Activated T-cell treated with anti-CD3 and anti-CD28 coated beads, Interleukin-2, amount 50 U/mL, for 24 hours (primary cell): Measurements from ENCODE around the gene KRTAP17-1.

Experiments
- DNase-seq: peaks from one replicate; pipeline ENCODE4 v3.0.0-alpha.2; 2020
- H3K27ac Mint-ChIP-seq: 2 replicates; pipeline ENCODE4 v1.8.0; 2020; ENCODE audit warnings: mild to moderate bottlenecking, mixed read lengths
- H3K27me3 Mint-ChIP-seq: 2 replicates; pipeline ENCODE4 v1.8.0; 2020; ENCODE audit warnings: mixed read lengths
- H3K36me3 Mint-ChIP-seq: 2 replicates; pipeline ENCODE4 v1.8.0; 2020; ENCODE audit warnings: low read depth, mixed read lengths
- H3K4me1 Mint-ChIP-seq: 2 replicates; pipeline ENCODE4 v1.8.0; 2020; ENCODE audit warnings: low read depth, mixed read lengths
- H3K4me3 Mint-ChIP-seq: 2 replicates; pipeline ENCODE4 v1.8.0; 2020; ENCODE audit warnings: mild to moderate bottlenecking, moderate library complexity, mixed read lengths
- H3K9me3 Mint-ChIP-seq: 2 replicates; pipeline ENCODE4 v1.8.0; 2020; ENCODE audit warnings: mixed read lengths

Gene KRTAP17-1

DNA sequence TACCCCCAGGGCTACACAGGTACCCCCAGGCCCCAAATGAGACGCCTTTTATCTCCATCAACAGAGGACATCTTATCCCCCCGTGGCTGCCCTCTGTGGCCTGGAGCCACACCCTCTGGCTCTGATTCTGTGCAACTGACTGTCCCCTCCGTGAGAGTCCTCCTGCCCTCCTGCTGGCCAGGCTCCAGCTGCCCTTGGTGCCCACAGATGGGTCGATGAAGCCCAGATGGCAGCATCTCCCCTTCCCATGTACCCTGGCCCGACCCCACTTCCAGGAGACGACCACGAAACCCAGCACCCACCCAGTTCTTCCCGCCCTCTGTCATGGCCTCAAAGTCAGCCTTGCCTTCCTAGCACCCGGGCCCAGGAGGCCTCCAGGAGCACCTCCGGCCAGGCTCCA is 9.6 kb upstream of the KRTAP17-1 start:
- H3K27me3 Mint-ChIP-seq: no peaks in the 10 kb centered on the region
- peaks cover 29% of the 10 kb centered on the region for H3K4me1 Mint-ChIP-seq
- H3K9me3 Mint-ChIP-seq: peaks cover 4% of the 10 kb centered on the region
- H3K4me3 Mint-ChIP-seq: no peak overlapping the region
- H3K27ac Mint-ChIP-seq: no peak overlapping the region
- H3K36me3 Mint-ChIP-seq: no peaks in the 10 kb centered on the region
- no peak for DNase-seq

DNA sequence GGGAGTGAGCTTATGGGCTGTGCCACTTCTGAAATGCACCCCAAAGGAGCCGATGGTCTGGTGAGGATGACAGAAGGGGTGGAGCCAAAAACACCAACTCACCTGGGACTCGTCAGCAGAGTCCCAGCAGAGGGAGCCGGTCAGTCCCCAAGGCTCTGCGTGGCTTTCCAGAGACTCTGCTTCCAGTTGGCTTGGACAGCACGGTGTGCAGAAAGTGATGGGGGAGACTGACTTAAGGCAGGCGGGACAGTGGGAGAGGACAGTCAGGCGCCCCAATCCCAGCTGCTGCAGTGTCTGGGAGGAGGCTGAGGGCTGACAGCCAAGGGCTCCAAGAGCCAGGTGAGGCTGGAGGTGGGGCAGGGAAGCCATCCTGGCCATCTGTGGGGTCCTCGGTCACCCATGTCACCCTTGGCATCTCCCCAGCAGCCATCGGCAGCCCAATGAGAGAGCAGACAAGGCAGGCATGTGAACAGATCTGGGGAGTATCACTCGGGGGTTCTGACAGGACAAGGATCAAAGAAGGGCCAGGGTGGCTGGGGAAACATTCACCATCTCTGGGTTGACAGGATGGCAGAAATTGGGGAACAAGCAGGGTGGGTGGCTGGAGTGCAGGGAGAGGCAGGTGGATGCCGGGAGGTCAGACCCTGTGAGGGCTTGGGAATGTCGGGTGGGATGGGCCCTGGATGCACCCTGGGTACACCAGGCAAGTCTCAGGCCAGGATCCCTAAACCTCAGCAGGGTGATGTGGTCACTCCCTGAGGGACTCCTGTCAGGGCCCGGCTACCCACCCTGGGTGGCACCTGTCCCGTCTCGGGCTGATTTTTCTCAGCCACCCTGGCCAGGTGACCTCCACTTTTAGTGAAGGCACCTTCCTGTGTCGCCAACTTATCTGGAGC is 8.9 kb upstream of the KRTAP17-1 start:
- no peak for DNase-seq
- Mint-ChIP-seq H3K36me3 (no peaks in the 10 kb centered on the region), H3K9me3 (peaks cover 10% of the 10 kb centered on the region), H3K27ac (no peak overlapping the region), H3K27me3 (no peaks in the 10 kb centered on the region), H3K4me3 (no peak overlapping the region), H3K4me1 (peaks cover 29% of the 10 kb centered on the region)

DNA sequence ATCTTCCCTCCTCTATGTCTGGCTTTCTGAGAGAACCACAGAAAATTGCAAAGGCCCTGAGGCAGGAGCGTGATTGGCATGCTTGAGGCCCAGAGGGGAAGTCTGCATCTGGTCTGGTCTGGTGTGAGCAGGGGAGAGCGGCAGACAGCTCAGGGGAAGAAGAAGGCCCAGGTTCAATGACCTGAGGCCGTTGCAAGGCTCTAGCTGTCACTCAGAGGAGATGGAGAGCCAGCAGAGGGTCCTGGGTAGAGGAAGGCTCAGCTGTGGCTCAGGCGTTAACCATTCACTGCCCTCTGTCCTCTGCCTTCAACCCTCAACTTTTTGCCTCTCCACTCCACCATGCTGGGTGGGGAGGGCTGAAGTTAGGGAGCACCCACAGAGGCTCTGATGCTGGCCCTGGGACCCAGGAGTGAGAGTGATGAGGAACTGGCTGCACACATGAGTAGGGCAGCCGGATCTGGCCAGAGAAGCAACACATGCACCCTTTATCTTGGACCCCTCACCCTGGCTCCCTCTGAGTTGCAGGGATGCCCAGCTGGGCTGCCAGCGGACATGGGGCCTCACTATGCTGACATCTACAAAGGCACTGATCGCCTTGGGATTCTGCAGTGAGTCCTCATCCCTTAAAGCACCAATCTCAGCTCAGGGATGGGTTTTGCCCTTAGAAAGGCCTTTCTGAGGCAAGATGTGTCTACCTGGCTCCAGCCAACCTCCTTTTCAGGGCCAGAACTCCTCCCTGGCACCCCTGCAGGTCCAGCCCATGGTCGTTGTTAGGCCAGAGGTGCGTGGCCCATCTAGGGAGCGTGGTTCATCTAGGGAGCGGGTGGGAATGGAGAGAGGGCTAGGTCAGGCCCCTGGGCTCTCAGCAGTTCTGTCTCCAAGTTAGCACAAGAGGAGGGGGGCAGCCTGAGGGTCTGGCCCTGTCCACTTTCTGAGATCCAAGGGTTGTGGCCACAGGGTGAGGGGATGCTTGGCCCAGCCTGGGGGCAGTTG is 7.7 kb upstream of the KRTAP17-1 start:
- Mint-ChIP-seq H3K9me3 (peaks cover 15% of the 10 kb centered on the region), H3K36me3 (no peaks in the 10 kb centered on the region), H3K27me3 (no peaks in the 10 kb centered on the region), H3K4me1 (peaks cover 29% of the 10 kb centered on the region), H3K4me3 (no peak overlapping the region), H3K27ac (no peak overlapping the region)
- DNase-seq: no peak

GRCh38 chr17:41322094-41322902 is 6.8 kb upstream of the KRTAP17-1 start:
- DNase-seq: no peak
- no peak overlapping the region for H3K27ac Mint-ChIP-seq
- H3K9me3 Mint-ChIP-seq: peaks cover 15% of the 10 kb centered on the region
- no peaks in the 10 kb centered on the region for H3K27me3 Mint-ChIP-seq
- H3K4me3 Mint-ChIP-seq: no peak overlapping the region
- H3K4me1 Mint-ChIP-seq: peaks cover 26% of the 10 kb centered on the region
- no peaks in the 10 kb centered on the region for H3K36me3 Mint-ChIP-seq

- DNase-seq: no peak
- Mint-ChIP-seq H3K36me3 (no peaks in the 10 kb centered on the region), H3K9me3 (peaks cover 15% of the 10 kb centered on the region), H3K4me3 (no peak overlapping the region), H3K4me1 (peaks cover 7% of the 10 kb centered on the region), H3K27ac (no peak overlapping the region), H3K27me3 (no peaks in the 10 kb centered on the region)
Measured at GRCh38 chr17:41318231-41318630, 2.7 kb upstream of the KRTAP17-1 start.

DNA sequence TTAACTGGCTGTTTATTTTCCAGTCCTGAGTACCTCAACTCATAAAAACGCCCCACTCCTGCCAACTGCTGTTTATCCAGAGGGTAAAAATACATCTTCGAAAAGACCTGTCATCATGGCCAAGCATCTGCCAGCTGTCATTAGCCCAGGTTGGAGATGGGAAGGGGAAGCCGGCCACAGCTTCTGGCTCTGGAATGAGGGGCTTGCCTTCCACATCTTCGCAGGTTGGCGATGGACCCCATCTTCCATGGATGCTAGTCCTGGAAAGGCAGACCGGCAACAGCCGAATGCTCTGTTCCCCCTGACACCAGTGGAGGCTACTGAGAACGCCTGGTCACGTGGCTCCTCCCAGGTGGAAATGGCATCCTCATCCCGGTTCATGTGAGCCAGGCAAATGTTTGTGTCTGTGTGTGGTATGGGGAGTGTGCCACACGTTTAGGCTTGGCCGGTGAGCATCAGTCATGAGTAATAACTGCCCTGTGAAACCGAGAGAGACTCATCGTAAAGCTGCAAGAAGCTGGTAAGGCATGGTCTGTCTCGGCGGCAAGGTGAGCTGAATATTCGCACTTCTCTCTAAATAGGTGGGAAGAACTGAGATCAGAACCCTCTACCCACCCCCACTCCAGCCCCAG is 420 bp upstream of the KRTAP17-1 start:
- H3K36me3 Mint-ChIP-seq: no peaks in the 10 kb centered on the region
- H3K27ac Mint-ChIP-seq: no peak overlapping the region
- DNase-seq: no peak
- H3K4me3 Mint-ChIP-seq: no peak overlapping the region
- H3K4me1 Mint-ChIP-seq: peaks cover 7% of the 10 kb centered on the region
- H3K9me3 Mint-ChIP-seq: peaks cover 15% of the 10 kb centered on the region
- H3K27me3 Mint-ChIP-seq: no peaks in the 10 kb centered on the region

- Mint-ChIP-seq H3K9me3 (no peaks in the 10 kb centered on the region), H3K4me1 (peaks cover 50% of the 10 kb centered on the region), H3K36me3 (no peaks in the 10 kb centered on the region), H3K27ac (no peak overlapping the region), H3K27me3 (no peaks in the 10 kb centered on the region), H3K4me3 (no peak overlapping the region)
- DNase-seq: no peak
Measured at GRCh38 chr17:41311111-41311510, 4.4 kb downstream of the KRTAP17-1 start.

- peak within 1 kb of the TSS; percentile 82 for H3K27ac Mint-ChIP-seq
- peak within 1 kb of the TSS; percentile 38 for H3K4me3 Mint-ChIP-seq
- H3K9me3 Mint-ChIP-seq: no peaks in the 10 kb centered on the region
- no peaks in the 10 kb centered on the region for H3K27me3 Mint-ChIP-seq
- no peak for DNase-seq
- H3K36me3 Mint-ChIP-seq: no peaks in the 10 kb centered on the region
- peaks cover 50% of the 10 kb centered on the region for H3K4me1 Mint-ChIP-seq
Measured at GRCh38 chr17:41308918-41309359, 6.6 kb downstream of the KRTAP17-1 start, which contains the start of gene KRTAP16-1. Gene KRTAP16-1, minus strand, starts transcription at chr17:41309309. Its CDS starts 56 bp downstream, at chr17:41309253.

DNA sequence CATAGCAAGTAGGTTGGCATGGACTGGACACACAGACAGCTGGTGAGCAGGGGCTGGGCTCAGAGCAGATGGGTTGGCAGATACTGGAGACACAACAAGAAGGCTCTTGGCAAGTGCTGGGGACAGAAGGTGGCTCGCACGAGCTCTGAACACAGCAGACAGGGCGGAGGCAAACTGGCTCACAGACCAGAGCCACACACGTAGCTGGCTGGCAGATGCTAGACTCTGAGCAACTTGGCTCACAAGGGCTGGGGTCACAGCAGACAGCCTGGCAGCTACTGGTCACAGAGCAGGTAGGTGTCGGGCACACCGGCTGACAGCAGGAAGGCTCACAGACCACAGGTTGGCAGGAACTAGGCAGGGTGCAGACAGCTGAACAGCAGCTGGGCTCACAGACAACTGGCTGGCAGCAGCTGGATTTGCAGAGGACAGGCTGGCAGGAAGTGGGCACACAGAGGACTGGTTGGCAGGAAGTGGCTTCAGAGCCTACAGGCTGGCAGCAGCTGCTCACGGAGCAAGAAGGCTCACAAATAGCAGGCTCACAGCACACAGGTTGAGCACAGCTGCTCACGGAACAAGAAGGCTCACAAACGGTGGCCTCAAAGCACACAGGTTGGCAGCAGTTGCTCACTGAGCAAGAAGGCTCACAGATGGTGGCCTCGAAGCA is 7.1 kb downstream of the KRTAP17-1 start:
- peak overlapping the region; percentile 38 for H3K4me3 Mint-ChIP-seq
- peaks cover 50% of the 10 kb centered on the region for H3K4me1 Mint-ChIP-seq
- peak; percentile 69 for DNase-seq
- H3K36me3 Mint-ChIP-seq: no peaks in the 10 kb centered on the region
- H3K27ac Mint-ChIP-seq: peak overlapping the region; percentile 82
- no peaks in the 10 kb centered on the region for H3K27me3 Mint-ChIP-seq
- H3K9me3 Mint-ChIP-seq: no peaks in the 10 kb centered on the region

DNA sequence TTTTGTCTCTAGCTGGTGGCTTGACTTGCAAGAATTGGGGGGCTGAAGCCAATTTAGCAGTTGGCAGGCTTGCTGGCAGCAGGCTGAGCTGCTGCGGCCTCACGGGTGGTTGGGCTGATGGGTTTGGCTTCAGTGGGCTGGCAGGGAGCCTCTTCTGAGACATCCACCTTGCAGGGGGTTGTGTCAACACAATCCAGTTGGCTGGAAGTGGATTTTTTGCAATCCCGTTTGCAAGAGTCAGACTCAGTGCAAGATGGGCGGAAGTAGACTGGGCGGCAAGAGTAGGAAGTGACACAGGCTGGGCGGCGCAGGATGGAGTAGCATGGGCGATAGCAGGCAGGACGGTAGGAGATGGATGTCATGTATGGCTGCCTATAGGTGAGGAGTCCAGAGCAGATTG is 7.9 kb downstream of the KRTAP17-1 start:
- H3K36me3 Mint-ChIP-seq: no peaks in the 10 kb centered on the region
- no peak overlapping the region for H3K4me3 Mint-ChIP-seq
- H3K9me3 Mint-ChIP-seq: no peaks in the 10 kb centered on the region
- H3K27me3 Mint-ChIP-seq: no peaks in the 10 kb centered on the region
- H3K27ac Mint-ChIP-seq: peak overlapping the region; percentile 82
- H3K4me1 Mint-ChIP-seq: peaks cover 50% of the 10 kb centered on the region
- DNase-seq: no peak

GRCh38 chr17:41304091-41304490 is 11.4 kb downstream of the KRTAP17-1 start:
- H3K27me3 Mint-ChIP-seq: no peaks in the 10 kb centered on the region
- peaks cover 13% of the 10 kb centered on the region for H3K9me3 Mint-ChIP-seq
- H3K36me3 Mint-ChIP-seq: no peaks in the 10 kb centered on the region
- no peak for DNase-seq
- peaks cover 36% of the 10 kb centered on the region for H3K4me1 Mint-ChIP-seq
- no peak overlapping the region for H3K4me3 Mint-ChIP-seq
- H3K27ac Mint-ChIP-seq: no peak overlapping the region

DNA sequence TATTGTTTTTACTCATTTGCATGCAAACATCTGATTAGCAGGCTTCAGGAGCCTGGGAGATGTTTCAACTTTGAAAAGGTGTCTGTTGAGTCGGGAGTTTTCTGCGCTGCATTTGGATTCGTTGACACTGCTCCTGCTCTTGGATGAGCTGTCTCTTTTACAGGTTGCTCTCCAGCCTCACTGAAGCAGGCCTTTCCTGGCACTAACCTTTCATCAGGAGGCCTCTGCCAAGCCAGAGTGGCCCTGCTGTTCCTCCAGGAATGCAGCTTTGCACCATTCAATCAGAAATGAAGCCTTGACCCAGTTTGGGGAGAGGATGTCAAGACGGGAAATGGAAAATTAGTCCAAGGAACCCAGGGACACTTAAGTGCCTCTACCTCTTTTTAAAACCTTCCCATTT is 12.5 kb downstream of the KRTAP17-1 start:
- Mint-ChIP-seq H3K27me3 (no peaks in the 10 kb centered on the region), H3K9me3 (peaks cover 13% of the 10 kb centered on the region), H3K4me3 (no peak overlapping the region), H3K36me3 (no peaks in the 10 kb centered on the region), H3K27ac (no peak overlapping the region), H3K4me1 (peaks cover 25% of the 10 kb centered on the region)
- DNase-seq: no peak
